HG03064 (cell line): ENCODE data around the gene PDE9A.
"Not testable (repeated sequence)": the region's sequence is repeated elsewhere in the genome, so short reads cannot be mapped to it uniquely, and the experiment has no call there.

Experiments
- ATAC-seq: cut with Tn5 transposase; IDR thresholded peaks from one replicate; pipeline ENCODE4 v1.9.1; 2021; ENCODE audit warnings: low read depth; ENCODE audit not compliant: unreplicated experiment

Gene PDE9A

DNA sequence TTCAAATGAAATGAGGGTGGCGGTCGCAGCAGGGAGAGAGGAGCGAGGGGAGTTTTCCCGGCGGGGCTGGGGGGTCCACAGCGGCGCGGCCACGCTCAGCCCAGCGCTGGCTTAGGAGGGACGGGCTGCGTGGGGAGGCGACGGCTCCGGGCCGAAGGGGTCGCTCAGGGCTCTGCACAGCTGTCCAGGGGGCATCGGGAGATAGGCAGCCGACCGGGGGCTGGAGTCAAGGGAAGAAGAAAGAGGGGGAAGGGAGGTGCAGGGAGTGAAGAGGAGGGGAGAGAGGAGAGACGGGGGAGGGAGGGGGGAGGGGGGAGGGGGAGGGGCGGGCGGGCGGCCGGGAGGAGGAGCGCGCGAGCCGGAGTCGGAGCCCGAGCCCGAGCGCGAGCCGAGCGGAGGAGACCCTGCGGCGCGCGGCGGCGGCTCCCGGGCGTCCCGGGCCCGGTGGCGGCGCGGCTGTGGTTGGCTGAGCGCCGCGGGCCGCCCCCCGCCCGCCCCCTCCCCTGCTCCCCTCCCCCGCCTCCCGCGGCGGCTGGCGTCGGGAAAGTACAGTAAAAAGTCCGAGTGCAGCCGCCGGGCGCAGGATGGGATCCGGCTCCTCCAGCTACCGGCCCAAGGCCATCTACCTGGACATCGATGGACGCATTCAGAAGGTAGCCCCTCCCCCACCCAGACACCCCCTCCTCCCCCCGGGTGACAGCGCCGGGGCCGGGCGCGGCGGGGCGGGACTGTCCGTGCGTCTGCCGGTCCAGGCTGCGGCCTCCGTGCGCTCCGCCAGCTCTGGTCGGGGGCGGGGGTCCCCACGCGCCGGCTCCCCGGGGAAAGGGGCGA, at the start of gene PDE9A:
PDE9A (plus strand) TSS at position 391 of the 831 bp plus-strand sequence; CDS start at position 585, 194 bp downstream.
- no peak for ATAC-seq

DNA sequence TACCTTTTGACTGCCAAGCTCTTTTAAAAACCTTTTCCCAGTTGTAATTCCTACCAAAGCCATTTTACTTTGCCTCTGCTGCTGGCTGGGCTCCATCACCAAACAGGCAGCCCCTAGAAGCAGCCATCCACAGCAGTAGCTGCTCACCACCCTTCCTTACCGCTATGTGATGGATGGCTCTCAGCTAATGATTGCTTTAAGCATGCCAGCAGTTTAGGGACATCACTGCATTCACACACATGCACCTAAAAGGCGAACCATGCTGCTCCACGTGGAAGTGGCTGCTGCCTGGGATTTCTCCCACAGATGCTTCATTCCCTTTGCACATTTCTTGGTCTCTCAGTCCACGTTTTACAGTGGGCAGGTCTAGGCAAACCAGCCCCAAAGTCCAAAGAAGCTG, 46.3 kb upstream of the PDE9A start:
- no peak for ATAC-seq

DNA sequence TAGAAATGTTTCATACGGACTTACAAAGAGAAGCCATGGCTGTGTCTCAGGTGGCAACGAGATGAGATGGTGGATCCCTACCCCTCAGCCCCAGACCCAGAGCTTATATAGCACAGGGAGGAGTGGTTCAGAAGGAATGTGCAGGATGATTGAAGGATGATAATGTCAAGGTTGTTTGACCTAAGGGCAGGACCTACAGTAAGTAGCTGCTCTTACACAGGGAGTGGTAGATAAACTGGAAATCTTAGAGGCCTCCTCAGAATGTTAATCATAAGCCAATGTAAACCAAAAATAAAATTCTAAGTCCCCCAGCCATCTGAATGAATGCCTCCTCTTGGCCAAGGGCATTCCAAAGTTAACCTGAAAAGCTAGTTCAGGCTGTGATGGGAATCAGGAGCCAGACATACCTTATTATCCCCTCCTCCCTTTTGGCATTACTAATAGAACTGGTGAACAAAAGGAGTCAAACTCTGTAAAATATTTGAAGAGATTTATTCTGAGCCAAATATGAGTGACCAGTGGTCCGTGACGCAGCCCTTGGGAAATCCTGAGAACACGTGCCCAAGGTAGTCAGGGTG, 45.8 kb upstream of the PDE9A start:
- ATAC-seq = no peak

DNA sequence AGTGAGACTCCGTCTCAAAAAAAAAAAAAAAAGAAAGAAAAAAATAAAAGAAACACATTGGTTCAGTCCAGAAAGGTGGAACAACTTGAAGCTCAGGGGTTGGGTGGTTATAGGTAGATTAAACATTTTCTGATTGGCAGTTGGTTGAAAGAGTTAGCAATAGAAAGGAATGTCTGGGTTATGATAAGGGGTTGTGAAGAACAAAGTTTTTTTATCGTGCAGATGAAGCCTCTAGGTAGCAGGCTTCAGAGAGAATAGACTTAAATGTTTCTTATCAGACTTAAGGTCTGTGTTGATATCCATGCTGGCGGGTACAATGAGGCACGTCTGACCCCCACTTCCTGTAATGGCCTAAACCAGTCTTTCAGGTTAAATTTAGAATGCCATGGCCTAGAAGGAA, 45.0 kb upstream of the PDE9A start:
- ATAC-seq = no peak

DNA sequence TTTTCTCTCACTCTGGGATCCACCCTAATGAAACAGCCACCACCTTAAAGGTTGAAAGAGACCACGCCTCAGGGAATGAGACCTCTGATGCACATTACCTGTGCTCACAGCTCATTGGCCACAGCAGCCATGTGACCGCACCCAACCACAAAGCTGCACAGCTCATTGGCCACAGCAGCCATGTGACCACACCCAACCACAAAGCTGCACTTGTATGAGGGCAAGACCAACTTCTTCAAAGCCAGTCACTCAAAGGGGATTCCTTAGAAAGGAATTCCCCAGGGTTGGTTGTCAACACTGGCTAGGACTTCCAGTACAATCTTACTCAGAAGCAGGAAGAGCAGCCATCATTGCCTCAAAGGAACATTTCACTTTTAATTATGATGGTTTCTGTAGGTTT, 43.6 kb upstream of the PDE9A start:
- no peak for ATAC-seq

DNA sequence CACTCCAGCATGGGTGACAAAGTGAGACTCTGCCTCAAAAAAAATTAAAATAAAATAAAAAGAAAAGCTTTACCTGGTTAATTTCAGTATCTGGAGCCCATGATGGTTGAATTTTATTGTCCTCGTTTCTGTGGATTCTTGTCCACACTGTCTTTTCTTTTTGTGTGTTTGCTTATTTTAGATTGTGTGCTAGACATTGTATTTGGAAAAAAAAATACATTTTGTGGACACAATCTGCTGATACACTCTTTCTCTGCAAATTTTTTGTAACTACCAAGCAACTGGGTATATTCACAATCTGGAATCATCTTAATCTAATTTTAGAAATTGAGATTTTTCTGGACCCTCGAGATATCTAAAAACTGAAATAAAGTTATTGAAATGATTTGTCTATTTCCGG, 41.6 kb upstream of the PDE9A start:
- no peak for ATAC-seq

DNA sequence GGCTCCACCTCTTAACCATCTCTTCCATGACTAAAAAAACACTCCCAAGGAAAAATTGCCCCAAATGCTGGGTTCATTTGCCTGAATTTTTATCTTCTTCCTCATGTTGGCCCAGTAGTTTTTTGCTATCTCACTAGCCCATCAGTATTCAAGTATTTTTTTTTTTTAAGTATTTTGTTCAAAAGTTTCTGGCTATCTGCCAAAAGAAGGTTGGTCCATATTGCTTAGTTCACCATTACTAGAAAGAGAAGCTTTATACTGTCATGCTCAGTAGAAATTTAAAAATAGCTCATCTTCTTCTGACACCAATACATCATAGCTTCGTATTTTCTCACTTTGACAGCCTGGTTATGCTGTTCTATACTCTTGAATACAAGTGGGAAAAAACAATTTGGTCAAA, 41.0 kb upstream of the PDE9A start:
- ATAC-seq = no peak

DNA sequence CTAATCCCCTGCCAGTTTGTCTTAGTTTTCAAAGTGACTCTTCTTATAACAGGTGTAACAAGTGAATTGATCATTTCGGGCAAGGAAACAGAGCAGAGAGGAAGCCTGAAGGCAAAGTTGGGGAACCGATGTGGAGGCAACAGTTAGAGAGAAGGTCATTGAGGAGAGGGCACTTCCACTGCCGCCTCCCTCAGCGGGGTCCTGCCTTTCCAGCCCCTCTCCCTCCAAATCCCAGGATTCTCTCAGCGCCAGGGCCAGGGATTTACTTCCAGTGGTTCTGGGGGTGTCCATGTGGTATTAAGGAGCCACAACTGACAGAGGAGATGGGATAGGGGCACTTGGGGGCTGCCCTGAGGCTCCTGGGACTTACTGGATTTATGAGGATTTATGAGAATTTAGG, 39.7 kb upstream of the PDE9A start:
- no peak for ATAC-seq

DNA sequence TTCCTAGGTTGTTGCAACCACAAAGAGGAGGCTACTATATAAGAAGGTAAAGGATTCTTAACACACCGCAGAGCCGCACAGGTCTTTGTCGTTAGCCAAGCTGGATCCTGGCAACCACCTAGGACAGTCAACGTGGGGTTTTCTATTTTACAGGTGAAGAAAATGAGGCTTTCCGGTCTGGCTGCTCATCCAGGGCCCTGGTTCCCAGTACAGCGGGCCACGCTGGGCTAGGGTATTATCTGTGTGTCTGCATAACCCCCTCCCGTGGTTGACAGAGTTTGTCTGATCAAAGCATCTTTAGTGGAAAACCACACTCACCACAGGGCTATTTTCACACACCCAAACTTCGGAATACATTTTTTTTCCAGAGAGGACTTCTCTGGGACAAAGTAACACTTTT, 39.0 kb upstream of the PDE9A start:
- no peak for ATAC-seq

DNA sequence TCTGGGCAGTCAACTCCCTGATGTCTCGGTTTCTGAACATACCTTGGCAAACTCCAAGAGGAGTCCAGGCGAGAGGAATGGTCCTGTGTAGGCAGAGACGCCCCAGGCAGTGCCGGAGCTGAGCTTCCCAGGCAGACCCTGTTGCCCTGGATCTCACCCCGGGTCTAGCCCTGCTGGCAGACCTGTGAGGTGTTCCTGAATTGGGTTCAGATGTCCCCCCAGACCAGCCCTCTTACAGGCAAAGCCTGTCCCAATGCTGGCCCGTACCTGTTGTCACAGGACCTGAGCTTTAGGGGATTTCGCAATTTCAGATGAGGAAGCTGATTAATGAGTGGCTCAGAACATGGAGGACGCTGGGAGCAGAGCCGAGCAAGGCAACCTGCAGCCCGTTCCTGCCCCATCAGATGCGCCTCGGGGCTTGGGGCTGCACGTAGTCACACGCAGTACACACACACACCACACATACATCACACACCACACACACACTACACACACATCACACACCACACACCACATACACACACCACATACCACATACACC, 38.5 kb upstream of the PDE9A start:
- no peak for ATAC-seq

DNA sequence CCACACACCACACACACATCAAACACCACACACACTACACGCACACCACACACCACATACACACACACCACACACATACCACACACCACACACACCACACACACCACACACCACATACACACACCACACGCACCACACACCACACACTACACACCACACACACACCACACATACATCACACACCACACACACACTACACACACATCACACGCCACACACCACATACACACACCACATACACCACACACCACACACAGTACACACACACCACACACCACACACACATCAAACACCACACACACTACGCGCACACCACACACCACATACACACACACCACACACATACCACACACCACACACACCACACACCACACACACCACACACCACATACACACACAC, 38.0 kb upstream of the PDE9A start:
- not testable (repeated sequence) for ATAC-seq

DNA sequence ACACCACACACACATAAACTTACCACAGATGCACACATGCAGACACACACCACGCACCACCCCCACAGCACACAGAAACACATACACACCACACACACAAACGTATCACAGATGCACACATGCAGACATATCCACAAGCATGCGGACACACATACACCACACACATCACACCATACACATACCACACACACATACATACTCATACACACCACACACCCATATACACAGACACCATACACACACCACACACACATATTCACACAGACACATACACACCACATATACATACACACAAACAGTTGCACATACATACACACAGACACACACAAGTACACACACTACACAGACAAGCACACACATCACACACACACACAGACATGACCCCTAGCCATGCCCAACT, 37.5 kb upstream of the PDE9A start:
- no peak for ATAC-seq

DNA sequence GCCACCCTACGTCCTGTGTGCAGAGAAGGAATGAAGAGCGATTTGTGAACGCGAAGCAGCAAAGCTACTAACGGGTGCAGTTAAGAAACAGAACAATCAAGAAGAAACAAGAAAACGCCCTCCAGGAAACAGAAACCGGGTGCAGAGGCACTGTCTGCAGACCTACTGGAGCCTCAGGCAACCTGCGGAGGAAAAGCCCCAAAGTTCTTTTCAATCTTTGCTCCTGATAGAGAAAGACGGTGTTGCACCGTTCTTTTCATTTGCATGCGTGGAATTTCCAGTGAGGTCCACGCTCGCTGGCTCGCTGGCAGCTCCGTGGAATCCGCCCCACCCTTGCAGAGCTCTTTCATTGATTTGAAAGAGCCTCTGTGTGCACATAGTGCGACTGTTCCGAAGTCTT, 37.0 kb upstream of the PDE9A start:
- ATAC-seq = no peak

DNA sequence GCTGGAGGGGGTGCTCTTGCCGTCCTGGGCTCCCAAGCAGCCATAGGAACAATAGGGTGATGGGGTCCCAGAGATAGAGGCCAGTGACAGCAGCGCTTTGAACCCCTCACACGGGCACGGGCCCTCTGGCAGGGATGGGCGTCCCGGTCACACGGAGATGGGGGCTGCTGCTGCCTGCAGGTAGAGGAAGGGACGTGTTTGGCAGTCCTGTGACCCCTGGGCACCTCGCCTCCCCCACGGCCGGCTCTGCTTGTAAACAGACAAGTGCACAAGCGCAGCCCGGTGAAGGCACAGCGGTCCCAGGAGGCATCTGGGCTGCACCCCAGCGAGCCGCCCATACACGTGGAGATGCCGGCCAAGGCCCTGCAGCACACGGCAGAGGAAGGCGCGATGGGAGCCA, 36.5 kb upstream of the PDE9A start:
- ATAC-seq = no peak

DNA sequence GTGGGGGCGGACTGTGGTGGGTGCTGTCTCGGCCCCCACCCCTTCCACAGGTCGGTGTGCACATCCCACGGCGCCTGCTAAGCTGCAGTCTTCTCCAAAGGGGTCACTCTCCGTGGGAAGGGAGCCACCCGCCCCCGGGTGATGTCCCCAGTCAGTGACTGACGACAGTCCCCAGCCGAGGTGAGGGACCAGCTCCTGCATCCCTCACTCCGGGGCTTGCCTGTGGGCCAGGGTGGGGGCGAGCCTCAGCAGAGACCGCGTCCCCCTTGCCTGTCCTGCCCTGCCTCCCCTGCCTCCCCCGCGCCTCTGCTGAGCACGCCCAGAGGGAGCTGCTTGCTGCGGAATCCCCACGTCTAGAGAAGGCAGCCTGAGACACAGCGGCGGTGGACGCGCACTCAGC, 35.9 kb upstream of the PDE9A start:
- no peak for ATAC-seq

DNA sequence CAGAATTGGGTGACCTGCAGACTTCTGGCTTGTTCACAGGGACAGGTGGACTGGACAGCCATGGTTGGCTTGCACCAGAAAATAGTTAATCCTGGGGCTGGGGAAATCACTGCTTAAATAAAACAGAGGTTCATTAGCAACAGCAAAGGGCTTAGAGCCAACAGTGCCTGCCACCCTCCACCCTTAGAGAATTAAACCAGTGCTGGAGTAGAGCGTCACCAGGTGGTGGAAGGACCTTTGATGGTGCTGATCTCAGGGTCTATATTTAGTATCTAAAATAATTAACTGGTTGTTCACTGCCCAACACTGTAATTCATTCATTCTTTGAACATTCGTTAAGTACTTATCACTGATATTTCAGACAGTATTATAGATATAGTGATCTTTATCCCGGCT, 34.7 kb upstream of the PDE9A start:
- ATAC-seq = no peak

DNA sequence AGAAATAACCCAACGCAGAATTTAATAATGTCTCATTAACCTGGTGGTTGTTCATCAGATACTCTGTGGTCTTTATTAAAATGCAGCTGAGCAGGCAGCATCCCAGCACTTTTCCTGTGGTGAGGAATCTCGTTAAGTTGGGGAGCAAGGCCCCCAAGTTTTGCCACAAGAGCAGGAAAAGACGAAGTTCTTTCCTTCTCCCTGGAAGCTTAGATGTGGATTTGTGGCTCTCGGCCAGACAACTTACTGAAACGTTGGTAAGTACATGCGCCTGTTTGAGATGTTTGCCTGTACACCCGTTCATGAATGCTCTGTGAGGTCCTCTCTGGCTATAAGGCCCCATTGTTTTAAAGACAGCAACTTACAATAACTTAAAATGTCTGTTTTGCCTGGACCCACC, 34.3 kb upstream of the PDE9A start:
- no peak for ATAC-seq

DNA sequence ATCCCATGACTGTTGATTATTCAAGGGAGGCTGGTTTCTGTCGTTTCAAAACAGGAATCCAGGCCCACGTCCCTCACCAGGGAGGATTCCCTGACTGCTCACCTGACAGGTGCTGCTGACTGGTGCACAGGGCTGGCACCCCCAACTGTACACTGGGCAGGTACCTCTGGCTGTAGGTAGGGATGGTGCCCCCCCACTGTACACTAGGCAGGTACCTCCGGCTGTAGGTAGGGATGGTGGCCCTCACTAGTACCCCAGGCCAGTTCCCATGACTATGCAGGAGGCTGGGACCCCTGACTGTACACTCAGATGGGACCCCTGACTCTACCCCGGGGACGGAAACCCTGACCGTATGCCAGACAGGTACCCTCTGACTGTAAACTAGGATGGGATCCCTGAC, 33.6 kb upstream of the PDE9A start:
- ATAC-seq = no peak

DNA sequence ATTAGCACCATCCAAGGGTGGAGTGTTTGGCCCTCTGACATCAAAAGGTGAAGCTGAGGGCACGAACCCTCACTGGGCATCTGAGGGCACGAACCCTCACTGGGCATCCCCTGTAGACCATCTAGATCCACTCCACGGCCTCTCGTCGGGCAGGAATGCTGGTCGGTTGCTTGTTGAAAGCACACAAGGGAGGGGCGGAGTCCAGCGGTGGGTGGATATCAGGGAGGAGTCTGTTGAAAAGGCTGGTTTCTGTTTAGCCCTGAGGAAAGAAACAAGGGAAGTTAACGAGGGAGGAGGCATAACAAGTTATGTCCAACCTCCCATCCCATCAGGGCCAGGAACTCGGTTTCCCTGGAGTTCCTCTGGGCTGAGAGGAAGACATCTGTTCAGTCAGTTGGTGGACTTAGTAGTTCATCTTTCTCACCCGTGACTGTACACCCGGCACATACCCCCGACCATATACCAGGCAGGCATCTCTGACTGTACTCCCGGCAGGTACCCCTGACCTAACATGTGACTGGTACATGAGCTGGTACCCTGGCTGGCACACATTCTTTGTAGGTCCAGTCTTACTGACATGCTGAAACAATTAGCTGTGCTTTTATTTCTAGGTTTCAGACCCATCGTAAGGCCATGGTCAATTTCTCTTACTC, 32.1 kb upstream of the PDE9A start:
- ATAC-seq = no peak

DNA sequence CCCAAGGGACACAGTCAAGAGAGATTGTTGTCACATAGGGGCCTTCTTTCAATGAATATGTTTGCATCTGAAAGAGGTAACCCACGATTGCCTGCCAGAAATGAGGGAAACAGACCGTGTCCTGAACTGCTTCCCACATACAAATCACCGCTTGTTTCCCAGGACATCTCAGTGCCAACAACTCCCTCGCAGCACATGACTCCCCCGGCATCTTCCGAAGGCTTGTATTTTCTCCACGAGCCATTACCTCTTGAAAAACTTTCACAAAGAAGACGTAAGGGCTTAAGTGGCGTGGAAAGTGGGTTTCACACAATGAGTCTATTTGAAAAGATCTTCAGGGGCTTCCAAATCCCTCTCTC, 31.6 kb upstream of the PDE9A start:
- no peak for ATAC-seq

DNA sequence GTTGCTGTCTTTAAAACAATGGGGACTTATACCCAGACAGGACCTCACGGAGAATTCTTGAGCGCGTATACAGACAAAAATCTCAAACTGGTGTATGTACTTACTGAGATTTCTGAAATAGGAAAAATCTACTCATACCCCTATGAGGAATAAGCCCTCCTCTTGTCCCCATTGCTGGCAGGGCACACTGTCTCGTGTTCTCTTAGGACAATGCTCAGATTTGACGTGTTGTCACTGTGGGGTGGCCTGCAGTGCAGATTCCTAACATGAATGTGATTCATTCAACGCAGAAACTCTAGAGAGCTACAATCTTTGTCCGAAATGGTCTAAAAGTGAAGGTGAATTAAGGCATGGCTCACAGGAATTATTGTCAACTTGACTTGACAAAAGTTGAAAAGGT, 31.1 kb upstream of the PDE9A start:
- ATAC-seq = no peak

DNA sequence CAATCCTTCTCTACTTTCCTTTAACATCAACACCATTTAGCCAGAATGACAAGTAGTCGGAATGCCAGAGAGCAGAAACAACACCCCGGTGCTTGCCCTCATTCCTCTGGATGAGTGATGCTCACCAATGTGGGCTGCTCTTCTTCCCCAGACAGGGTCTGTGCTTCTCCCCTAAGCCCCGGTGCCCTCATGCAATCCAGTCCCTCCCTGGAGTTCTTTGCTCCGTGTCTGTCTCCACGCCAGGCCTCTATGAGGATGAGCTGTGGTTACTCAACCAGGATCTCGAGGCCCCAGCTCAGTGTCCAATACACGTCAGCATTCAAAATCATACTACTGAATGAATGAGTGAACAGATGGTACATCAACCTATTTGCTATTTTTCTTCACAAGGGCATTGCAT, 29.7 kb upstream of the PDE9A start:
- no peak for ATAC-seq
